Activated CD4-positive, alpha-beta T cell treated with anti-CD3 and anti-CD28 coated beads, Interleukin-2, Interleukin-4, amounts not matched to agents 100 ng/mL and 50 ng/mL, durations not matched to agents 16 hours and 8 hours (primary cell): ENCODE data around the gene CAMK2G.
"Not testable (repeated sequence)": the region's sequence is repeated elsewhere in the genome, so short reads cannot be mapped to it uniquely, and the experiment has no call there.

Experiments used
- DNase-seq: peaks from one replicate; pipeline ENCODE4 v3.0.0-alpha.2; 2020; ENCODE audit warnings: low spot score

Gene CAMK2G

DNA sequence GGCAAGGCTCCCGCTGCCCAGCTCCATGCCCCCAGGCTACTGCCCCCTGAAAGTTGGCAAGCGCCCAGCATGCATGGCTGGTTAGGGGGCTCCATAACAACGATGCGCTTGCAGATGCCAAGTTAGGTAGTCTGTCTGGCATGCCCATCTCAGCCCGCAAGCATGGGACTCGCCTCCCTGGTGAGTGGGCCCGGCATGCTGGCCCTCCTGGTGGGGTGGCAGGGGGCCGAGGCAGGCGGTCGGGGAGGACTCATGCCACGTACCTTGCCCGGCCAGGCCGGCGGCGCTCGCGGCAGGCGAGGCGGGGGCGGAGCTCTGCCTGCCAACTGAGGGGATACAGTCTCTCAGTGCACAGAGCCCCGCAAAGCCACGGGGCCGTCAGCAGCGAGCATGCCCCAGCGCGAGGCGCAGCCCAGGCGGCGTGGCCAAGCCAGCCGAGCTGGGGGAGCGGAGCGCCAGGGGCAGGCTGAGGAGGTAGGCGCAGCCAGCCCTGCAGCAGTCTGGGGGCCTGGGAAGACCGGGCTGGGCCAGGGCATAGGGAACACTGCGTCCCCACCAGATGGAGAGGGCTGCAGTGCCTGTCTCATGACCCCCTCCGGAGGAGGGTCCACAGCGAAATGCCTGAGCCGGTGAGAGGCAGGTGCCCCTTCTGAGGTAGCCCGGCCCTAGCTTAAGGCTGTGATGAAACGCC lies 34.9 kb downstream of the CAMK2G start:
- DNase-seq, result no peak

DNA sequence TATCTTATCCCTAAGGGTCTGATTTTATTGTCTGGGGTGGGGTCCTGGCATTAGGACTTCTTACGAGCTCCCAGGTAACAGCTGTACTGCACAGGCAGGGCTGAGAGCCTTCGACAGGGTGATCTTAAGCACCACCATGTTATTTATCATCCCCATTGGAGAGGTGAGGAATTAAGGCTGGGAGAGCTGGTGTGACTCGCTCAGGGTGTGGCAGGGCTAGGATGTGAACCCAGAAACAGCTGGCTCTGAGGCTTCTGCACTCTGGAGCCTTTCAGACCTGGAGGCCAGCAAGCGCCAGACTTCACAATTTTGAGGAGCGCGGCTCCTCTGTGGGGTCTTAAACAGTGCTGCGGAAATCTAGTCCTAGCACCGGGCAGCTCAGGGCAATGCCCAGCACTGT lies 35.5 kb downstream of the CAMK2G start:
- DNase-seq, result no peak

DNA sequence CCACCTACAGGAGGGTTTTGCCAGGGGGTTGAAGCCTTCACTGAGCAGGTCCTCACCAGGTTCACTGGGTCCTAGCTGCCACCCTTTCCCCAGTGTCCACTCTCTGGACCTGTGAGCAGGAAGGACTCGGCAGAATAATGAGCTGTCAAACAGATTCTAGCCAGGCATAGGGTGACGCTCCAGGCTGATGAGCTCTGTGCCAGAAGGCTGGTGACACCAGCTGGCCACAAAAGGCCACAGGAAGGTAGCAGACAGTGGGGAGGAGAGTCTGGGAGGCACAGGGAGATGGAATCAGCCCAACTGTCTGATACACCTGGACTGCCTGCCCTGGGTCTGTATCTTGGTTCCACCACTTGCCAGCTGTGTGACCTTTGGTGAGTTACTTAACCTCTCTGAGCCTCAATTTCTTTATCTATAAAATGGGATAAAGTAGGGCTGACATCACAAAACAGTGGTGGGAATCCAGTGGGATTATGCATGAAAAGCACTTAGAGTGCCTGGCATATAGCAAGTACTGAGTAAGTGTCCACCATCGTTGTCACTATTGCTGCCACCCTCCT lies 36.3 kb downstream of the CAMK2G start:
- no peak for DNase-seq

DNA sequence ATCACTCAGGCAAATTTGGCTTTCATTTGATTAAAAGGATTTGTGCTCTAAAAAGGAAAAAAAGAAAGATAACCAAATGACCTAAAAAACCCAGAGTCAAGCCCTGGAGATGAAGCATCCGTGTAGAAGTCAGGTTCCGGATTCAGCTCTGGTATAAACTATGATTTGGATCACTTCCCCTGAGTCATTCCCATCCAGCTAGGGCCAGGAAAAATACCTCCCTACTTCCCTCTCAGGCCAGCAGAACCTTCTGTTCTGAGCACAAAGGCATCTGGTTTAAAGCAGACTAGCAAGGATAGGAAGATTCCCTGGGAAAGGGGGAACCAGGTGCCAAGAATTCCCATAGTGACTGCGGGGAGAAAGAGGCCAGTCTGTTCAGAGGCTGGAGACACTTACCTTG lies 37.3 kb downstream of the CAMK2G start:
- DNase-seq, result no peak

DNA sequence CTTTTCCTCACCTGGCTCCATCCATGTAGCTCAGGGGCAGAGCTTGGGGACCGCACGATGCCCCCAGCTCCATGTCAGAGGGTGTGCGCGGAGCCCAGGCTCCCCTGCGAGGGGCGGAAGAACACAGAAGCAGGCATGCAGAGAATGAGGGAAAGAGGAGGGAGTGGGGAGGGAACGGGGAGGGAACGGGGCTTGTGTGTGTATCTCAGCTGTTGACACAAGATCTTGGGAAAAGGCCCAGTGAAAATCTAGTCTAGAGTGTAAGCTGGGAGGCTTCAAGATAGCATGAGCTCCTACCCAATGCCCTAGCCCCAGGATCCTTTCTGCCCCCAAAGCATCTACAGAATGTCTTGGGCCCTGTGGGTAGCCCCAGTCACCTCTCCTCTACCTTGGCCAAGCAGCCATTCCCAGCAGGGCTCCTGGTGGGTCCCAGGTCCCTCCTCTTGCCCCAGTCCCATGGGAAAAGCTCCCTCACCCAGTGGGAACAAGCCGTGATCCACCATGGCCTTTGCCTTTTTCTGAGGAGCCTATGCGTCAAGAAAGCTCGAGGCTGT lies 37.9 kb downstream of the CAMK2G start:
- no peak for DNase-seq

DNA sequence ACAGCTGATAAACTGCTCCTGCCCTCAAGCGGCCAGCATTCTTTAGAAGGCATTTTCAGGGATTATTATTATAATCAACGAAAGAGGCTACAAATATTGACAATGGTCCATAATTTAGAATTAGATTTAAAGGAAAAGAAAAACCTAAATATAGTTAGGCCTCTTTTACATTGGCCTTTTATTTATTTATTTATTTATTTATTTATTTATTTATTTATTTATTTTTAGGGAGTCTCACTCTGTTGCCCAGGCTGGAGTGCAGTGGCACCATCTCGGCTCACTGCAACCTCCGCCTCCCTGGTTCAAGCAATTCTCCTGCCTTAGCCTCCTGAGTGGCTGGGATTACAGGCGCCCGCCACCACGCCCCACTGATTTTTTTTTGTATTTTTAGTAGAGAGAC lies 45.3 kb downstream of the CAMK2G start:
- DNase-seq, result not testable (repeated sequence)

DNA sequence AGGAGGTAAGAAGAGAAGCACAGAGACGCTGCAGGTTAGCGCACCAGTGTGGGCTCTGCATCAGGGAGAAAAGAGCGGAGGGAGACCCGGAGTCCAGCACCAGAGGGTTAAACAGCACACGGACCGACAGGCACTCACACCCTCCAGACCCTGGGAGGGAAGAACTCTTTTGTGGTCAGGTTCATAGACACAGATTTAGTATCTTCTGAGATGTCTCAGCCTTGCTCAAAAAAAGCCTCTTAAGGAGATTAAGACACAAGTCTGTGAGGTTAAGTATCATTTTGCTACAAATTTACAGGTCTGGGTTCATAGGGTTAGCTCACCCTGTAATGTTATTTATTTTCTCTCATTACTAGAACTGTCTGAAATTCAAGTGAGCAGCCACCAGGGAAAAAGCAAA lies 46.2 kb downstream of the CAMK2G start:
- DNase-seq, result no peak

DNA sequence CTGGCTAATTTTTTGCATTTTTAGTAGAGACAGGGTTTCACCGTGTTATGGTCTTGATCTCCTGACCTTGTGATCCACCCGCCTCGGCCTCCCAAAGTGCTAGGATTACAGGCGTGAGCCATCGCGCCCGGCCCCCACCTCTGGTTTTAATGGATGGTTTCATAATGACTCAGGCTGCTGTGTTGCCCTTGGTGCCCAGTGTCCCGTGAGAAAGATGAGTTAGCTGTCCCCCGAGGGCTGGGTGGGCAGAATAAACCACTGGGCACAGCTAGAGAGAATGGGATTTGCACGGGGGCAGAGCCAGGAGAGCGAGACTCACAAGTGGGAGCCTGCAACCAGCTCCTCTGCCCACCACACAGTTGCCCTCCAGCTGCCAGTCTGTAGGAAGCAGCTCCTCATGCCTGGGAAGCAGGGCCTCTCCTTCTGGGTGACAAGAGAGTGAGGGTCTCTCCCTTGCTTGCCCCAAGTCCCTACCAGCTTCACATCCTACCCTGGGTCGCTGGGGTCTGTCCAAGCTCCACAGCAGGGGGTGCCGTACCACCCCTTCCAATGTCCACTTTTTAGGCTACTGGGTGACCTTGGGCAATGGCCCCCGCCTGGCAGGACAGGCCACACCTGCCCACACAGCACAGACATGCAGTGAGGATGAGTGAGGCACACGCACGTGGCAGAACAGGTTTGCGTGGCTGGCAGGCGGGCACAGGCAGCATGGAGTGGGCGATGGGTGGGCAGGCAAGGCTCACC lies 46.8 kb downstream of the CAMK2G start:
- DNase-seq, result no peak

DNA sequence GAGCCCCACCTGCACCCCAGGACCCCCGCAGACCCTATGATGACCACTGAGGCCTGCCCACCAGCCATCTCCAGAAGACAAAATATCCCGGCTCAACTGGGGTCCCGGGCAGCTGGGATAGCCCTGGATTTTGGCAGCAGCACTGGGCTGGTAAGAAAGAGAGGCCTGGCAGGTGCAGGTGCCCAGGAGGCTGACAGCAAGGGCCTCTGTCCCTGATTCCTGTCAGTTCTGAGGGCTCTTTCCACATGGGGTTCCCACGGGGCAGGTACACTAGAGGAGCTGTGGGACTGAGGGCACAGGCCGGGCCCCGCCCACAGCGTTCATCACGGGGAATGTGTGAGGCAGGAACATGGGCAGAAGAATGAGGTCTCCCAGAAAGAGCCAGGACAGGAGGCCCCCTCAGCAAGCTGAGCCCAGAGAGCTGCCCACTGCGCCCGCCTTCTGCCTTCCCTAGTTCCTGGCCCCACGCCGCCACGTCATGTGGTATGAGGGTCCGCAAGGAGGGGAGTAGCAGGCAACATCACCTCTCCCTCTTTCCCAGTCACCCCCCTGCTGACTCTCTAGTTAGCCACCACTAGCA lies 50.1 kb downstream of the CAMK2G start:
- DNase-seq, result no peak

DNA sequence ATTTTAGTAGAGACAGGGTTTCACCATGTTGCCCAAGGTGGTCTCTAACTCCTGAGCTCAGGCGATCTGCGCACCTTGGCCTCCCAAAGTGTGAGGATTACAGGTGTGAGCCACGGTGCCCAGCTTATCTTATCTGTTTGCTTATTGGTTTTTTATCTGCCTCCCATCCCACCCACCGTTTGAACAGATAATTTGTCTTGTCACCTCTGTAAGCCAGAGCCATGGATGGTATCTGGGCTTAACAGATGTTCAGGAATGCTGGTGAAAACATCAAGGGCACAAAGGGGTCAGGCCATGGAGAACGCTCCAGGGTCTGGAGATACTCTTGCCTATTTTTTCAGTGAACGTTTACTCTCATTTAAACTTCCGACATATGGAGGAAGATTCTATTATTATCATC lies 51.0 kb downstream of the CAMK2G start:
- DNase-seq, result no peak

DNA sequence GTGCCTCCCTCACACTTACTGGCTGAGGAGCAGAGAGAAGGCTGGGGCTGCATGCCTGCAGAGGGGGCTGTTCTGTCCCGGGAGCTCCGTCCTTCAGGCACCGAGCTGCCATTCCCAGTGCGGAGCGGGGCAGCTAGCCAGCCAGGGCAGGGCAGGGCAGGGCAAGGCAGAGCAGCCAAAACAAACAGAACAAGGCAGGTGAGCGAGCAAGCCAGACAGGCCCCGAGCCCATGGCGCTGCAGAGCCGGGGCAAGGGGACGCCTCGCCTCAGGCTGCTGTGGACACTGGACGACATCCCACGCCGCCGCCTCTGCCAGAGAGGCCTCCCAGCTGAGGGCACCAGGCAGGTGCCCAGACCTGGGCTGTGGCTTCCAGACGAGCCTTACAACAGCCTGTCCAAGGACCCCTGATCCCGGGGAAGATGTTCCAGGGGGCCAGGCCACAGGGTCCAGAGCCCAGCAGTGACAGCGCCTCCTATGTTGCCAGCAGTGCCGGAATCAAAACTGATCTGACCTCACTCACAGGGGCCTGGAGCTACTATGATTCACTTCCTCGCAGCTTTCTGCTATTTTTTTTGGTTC lies 54.8 kb downstream of the CAMK2G start:
- DNase-seq, result no peak

DNA sequence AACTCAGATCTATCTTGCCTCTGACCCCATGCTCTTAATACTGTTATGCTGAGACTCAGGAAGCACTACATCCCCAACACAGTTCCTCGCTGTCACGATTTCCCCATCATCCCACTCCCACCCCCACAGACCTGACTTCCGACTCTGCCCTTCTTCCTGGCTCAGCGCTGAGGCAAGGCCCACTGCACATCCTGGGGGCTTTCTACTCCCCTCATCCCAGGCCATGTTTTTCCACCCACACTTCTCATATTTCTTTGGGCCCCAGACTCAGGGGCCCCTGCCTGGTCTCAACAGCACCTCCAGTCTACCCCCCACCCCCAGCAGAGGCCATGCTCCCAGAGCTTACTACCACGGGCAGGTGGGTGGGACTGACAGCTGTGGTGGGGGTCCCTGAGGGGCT lies 55.3 kb downstream of the CAMK2G start:
- DNase-seq, result no peak

DNA sequence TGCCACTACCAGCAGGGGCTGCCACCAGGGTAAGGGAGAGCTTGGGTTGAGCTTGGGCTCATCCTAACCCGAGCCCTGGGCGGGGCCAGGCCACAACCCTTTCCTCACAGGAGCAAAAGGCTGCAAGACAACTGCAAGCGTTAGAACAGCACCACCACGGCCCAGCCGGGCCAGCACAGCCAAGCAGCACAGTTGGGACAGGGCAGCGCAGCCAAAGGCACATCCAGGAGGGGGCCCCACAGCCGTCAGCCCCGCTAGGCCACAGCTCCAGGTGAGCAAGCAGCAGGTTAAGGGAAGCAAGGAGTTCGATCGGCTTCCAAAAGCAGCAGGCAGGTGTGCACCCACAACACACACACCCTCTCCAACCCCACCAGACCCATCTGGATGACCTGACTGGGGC lies 56.0 kb downstream of the CAMK2G start:
- no peak for DNase-seq

DNA sequence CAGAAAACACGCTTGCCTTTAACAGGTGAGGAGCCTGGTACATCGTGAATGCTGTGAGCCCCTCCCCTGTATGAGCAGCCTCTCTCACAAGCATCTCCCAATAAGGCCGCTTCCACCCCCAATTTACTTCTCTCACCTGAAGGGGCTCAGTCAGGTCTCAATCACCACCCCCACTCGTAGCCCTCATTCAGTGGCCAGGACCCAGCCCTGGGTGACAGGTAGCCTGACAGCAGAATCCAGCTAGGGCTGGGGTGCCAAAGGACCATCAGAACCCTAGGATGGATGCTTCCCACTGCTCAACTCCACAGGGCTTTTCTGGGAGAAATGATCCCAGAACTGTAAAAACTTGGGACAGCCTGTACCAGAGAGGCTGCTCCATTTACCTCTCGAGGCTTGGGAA lies 56.5 kb downstream of the CAMK2G start:
- no peak for DNase-seq

DNA sequence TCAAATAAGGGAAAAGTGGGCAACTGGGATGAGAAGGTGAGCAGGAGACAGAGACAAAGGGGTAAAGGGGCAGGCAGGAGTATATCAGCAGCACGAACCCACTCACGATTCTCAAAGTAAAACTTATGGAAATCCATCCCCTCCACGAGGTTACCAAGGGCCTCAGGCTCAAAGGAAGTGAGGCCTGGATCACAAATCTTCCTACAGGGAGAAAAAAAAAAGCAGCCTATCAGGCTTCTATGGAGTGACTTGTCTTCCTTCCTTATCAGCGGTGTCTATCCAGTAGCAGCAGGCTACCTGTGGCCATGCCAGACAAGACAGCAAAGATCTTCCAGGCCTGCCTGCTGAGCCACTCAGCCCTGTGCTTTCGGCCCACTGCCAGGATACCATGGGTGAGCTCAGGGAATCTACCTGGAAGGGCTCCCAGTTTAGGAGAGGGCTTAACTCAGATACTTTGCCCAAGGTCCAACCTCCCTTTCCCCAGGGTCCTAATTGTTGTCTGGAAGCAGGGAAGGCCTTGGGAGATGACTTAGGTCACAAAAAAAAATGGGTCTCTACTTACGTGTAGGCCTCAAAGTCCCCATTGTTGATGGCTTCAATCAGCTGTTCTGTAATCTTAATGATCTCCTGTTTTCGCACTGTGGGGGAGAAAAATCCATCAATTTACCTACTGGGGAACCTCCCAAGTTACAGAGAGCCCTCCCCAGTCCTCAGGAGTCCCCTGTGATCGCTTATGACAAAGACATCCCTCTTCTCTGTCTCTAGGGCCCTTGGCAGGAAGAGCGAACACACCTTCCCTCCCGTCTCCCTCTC lies 57.2 kb downstream of the CAMK2G start:
- no peak for DNase-seq

DNA sequence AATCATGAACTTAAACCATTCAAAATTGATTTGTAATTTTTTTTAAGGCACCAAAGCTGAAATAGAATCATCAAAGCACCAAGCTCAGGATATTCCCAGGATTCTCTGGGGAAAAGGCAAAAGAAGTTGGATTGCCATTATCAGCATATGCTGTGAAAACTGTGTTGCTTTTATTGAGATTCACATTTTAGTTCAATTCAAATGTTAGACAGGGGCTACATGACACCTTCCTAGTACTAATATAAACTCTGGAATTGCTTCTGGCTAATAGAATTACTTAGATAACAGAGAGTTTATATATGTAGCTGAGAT lies 58.7 kb downstream of the CAMK2G start:
- no peak for DNase-seq

DNA sequence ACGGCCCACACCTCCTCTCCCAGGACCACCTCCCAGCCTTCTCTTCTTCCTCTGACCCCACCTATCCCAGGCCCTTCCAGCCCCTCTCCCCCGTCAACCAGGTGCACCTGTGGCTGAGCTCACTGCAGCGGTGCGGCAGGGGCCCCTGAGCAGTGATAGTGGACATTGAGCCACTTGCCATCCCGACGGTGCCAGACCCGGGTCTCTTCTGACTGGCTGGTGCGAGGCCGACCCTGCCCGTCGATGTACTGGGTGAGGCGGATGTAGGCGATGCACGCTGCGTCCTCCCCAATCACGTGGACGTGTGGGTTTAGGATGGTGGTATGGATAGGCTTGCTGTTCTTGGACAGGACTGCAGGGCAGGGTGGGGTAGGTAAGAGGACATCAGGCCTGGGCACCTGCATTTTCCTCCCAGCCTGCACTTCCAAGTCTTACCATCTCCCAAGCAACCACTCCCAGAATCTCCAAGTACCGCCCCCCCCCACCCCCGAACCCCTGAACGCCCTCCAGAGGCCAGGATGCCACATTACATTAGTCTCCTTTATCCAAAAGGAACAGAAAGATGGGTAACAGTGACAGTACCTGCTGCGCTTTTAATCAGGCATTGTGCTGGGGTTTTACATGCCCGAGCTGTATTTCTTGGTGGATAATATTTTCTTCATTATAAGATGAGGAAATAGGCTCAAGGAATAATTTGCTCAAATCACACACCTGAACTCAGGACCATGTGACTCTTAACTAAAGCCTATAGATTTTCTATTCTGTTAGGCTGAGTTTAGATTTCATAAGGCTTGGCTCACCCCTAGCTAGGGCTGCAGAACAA lies 59.2 kb downstream of the CAMK2G start:
- peak; percentile 11 for DNase-seq

DNA sequence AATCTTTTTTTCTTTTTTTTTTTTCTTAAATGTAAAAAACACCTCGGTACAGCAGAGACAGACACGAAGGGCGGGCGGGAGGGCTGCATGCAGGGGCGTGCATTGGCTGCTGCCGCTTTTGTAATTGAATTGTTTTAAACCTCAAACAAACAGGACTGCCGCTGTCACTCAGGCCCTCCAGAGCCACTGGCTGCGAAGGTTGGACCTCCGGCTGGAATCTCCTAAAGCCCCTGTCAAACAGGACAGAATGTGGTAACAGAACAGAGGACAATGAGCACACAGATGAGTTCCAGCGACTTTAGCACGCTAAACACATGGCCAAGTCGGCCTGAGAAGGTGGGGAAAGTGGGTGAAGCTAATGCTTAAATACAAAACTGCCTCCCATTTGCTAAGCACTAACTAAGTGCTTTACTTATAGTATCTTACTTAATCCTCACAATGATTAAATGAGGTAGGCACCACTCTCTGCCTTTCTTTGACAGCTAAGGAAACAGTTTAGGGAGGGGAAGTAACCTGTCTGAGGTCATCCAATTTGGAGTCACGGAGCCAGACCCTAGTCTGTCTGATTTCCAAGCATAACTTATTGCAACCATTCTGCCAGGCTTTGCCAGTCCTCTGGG lies 60.0 kb downstream of the CAMK2G start:
- DNase-seq, result no peak

DNA sequence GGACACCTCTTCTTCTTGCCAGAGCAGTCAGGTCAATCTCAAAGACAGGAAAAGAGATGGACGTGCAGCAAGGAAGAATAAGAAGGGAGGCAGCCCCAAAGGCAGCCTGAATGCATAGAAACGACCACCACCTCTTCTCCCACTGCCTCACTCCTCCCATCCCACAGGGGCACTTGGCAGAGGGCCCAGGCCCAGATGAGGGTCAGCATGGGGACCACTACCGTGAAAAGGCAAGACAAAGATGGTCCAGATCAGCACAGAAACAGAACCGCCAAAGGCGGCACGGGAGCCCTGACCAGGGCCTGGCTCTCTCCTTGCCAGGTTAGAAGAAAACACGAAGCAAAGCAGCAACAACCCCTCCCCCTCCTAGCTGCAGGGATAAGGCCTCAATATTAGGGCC lies 61.0 kb downstream of the CAMK2G start:
- no peak for DNase-seq

DNA sequence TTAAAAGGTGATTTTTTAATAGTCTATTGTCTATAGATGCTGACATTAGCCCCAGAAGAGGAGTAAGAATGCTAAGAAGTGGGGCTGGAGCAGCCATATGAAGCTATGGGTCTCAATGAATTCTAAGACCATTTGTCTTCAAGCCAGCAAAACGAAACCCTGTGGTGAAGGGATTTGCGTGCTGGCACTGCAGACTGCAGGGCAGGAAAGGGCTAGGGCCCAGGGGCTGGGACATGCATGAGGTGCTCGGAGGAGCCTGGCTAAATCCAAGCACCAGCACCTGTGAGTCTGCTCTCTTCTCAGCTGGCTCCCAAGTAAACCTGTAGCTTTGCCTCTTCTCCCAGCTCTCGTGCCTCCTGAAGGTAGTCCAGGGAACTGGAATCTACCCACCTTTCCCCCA lies 61.7 kb downstream of the CAMK2G start:
- DNase-seq, result no peak
